Stimulated activated CD4-positive, alpha-beta T cell treated with anti-CD3 and anti-CD28 coated beads, Interleukin-2, amount 100 ng/mL, for 48 hours (primary cell): ENCODE results near the gene BCAS3.
"Not testable (repeated sequence)": the region's sequence is repeated elsewhere in the genome, so short reads cannot be mapped to it uniquely, and the experiment has no call there.

ENCODE experiments used
- DNase-seq, 2 donors: peaks; one replicate each; pipeline ENCODE4 v3.0.0-alpha.2; 2020

Gene BCAS3

DNA sequence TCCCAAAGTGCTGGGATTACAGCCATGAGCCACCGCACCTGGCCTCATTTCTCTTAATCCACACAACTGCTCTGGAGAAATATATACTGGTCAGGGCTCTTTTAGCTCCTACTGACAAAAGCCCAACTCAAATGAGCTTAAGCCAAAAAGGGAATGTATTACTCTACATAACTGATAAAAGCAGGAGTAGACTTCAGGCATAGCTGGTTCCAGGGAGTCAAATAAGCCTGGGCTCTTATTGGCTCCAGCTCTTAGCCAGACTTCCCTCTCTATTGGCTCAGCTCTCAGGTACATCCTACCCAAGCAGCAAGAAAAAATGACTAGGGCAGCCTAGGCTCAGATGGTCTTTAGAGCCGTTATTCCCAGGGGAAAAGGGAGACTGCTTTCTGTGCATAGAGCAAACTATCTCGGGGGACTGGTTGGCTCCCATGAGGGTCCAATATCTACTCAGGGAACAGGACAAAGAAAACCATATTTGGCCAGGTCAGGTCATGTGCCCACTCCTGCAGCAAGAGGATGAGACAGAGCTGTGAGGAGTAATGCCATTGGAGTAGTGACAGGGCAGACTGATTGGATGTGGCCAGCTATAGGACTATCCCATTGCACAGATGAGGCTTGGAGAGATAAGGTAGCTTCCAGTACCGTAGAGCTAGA, 743.2 kb downstream of the BCAS3 start:
- no peak for DNase-seq

DNA sequence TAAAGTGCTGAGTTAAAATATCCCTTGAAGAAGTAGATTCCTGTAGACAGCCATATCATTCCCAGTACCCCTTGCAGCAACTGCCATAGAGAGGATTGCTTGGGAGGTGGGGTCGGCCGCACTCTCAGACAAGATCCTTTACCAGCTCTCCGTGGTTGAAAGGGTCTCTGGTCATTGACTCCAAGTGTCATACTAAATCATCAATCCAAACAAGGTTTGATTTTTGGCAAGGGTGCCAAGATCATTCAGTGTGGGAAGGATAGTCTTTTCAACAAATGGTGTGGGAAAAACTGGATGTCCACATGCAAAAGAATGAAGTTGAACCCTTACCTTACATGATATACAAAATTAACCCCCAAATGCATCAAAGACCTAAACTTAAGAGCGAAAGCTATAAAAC, 743.8 kb downstream of the BCAS3 start:
- DNase-seq: no peak

- DNase-seq: no peak
These were observed 744.6 kb downstream of the BCAS3 start for GRCh38 chr17:61422116-61422799.

- DNase-seq: no peak
These were observed 745.2 kb downstream of the BCAS3 start for GRCh38 chr17:61422869-61423268.

GRCh38 chr17:61423967-61424649, 746.5 kb downstream of the BCAS3 start:
- DNase-seq: no peak

- no peak for DNase-seq
These were observed 748.2 kb downstream of the BCAS3 start for GRCh38 chr17:61425682-61426481.

GRCh38 chr17:61426482-61427304, 749.0 kb downstream of the BCAS3 start:
- DNase-seq: no peak

- no peak for DNase-seq
These were observed 749.9 kb downstream of the BCAS3 start for GRCh38 chr17:61427567-61427966.

DNA sequence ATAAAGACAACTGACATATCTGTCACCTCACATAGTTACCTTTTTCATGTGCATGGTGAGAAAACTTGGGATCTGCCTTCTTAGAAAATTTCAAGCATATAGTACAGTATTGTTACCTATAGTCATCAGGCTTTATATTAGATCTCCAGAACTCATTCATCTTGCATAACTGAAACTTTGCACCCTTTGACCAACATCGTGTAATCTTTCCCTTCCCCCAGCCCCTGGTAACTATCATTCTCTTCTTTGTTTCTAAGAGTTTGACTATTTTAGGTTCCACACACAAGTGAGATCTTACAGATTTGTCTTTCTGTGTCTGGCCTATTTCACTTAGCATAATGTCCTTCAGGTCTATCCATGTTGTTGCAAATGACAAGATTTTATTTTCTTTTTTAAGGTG, 751.6 kb downstream of the BCAS3 start:
- DNase-seq: no peak

GRCh38 chr17:61429831-61430230, 752.2 kb downstream of the BCAS3 start:
- not testable (repeated sequence) for DNase-seq

DNA sequence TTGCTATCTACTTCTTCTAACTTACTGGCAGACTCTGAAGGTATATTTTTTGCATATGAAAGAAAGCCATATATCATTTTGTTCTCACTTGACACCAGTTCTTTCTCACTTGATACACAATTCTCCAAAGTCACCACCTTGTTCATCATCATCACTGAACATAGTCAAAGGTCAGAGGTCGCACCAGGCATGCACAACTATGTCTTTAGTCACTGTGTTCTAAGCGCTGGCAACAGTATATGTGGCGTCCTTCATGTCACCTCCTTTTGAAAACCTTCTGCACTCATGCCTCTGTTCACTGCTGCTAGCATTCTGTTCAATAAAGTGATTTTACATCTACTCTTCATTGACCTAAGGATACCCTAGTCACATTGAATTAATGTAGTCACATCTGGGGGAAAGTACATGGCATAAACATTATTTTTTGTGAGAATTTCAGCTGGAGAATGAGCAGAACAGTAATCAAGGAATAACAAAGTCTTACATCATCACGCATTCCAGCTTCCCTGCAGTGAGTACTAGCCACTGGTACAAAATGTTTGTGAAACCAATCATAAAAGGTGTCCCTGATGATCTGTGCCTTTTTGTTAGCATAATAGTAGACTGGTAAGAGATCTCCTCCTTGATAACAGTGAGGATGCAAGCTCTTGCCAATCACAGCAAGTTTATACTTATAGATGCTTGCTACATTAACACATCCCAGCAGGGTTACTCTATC, 754.1 kb downstream of the BCAS3 start:
- DNase-seq: no peak

GRCh38 chr17:61436273-61436672, 758.6 kb downstream of the BCAS3 start:
- no peak for DNase-seq

DNA sequence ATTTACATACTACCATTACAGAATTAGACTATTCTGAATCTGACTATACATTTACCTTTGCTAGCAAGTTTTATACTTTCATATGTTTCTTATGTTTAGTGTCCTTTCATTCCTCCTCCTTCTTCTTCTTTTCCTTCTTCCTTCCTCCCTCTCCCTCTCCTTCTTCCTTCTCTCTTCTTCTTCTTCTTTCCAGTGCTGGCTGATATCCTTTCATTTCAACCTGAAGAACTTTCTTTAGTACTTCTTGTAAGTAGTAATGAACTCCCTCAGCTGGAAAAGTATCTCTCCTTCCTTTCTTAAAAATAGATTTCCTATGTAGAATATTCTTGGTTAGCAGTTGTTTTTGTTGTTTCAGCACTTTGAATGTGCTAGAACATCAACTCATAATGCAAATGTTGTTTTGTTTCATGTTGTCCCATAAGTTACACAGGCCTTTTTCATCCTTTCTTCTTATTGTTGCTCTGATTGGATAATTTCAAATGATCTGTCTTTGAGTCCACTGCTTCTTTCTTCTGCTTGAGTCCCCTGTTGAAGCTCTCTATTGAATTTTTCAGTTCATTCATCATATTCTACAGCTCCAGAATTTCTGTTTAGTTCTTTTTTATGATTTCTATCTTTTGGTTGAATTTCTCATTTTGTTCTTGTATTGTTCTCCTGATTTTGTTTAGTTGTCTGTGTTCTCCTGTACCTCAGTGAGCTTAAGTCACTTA, 759.5 kb downstream of the BCAS3 start:
- DNase-seq: no peak

DNA sequence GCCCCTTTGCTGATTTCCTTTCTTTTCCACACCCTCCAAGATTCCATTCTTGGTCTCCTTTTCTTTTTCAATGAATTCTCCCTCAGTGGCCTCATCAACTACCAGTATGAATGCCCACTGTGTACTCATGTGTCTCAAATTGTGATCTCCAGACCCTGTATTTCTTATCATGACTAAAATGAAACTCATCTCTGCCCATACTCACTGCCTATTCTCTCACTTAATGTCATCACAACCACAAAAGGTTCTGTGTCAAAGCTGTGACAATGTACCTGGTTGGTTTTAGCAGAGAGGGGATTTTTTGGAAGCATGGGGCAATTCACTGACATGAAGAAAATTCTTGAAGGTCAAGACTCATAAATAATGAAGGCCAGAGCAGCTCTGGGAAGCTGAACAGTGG, 763.0 kb downstream of the BCAS3 start:
- no peak for DNase-seq

GRCh38 chr17:61441507-61441906, 763.9 kb downstream of the BCAS3 start:
- not testable (repeated sequence) for DNase-seq

- no peak for DNase-seq
These were observed 764.6 kb downstream of the BCAS3 start for GRCh38 chr17:61442136-61442775.
